HS-5 (cell line): ENCODE data around the gene PER2.
A peak's percentile ranks its signal among the peaks of the same experiment; 100 is the strongest.
"Not testable (repeated sequence)": the region's sequence is repeated elsewhere in the genome, so short reads cannot be mapped to it uniquely, and the experiment has no call there.

Source experiments
- DNase-seq: peaks from one replicate; pipeline ENCODE4 v3.0.0-alpha.2; 2012; ENCODE audit warnings: low read depth

The PER2 gene

GRCh38 chr2:238288650-238289573 is 502 bp upstream of the PER2 start:
- DNase-seq, result peak; percentile 94

- no peak for DNase-seq
Measured at GRCh38 chr2:238286987-238287736, 1.2 kb downstream of the PER2 start.

GRCh38 chr2:238286551-238286950 is 1.9 kb downstream of the PER2 start:
- no peak for DNase-seq

GRCh38 chr2:238286095-238286494 is 2.3 kb downstream of the PER2 start:
- DNase-seq, result no peak

DNA sequence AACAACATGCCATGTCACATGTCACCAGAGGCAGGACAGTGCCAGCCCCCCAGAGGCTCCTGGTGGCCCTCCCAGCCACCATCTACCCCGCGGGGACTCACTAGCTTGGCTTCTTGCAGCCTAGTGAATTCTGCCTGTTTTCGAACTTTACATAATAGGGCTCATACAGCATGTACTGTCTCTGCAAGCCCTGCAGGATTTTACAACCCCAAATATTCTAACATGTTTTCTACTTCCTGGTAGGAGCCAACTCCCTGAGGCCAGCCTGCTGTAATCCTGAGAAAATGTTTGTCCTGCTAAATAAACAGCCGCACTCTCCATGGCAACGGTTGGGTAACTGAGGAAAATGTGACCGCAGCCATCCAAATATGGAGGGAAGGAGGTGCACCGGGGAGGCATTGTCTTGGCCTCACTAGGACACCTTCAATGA is 2.7 kb downstream of the PER2 start:
- no peak for DNase-seq

DNA sequence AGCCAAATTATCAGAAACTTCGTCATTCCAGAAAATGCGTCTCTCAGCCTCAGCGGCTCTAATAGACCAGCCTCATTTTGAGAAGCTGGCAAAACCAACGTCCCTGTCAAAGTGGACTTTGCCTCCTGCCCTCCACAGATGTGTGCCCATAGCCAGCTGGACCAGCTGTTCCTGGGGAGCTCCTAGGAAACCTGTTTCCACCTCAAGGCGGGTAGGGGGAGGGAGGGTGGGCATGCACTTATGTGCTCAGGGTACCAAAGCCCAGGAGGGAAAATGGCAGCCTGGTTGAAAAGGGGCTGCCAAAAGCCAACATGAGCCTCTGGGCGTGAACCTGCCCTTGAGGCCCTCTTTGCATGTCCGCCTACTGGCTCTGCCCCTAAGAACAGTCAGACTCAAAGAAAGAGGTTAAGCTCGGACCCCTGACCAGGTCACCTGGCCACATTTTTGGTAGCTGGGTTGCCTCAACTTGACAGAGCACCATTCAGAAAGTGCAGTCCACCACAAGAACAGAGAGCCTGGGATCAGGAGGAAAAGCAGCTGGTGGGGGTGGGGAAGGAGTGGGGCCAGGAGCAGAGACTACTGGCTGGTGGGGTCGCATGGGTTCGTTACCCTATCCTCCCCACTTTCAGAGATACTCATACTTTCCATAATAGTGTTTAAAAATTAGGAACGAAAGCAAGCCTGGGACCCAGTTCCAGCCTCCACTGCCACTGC is 3.5 kb downstream of the PER2 start:
- no peak for DNase-seq

GRCh38 chr2:238282861-238283738 is 5.3 kb downstream of the PER2 start:
- no peak for DNase-seq

DNA sequence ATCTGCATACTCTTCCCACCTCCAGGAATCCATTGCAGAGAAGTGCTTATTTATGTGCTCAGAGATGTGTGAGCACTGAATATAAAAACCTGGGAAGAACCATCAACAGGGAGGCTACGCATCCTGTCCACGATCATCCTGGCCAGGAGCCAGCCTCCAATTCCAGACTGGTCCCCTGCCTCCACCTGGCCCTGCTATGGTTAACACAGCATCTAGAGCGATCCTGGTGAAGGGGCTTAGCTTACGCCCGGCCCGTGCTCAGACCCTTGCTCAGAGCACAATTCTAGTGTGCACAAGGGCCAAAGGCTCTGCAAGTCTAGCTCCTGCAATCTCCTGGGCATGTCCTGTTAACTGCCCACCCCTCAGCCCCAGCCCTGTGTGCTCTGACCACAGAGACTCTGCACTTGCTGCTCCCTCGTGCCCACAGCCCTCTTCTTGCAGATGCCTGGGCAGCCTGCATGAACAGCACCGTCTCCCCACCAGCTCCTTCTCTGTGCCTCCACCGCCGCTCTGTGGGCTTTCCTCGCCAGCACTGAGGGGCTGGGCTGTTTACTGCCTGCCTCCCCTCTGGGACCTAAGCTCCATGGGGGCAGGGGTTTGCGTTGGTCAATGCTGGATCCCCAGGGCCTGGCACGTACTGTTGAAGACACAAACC is 6.5 kb downstream of the PER2 start:
- no peak for DNase-seq

GRCh38 chr2:238280083-238280825 is 8.2 kb downstream of the PER2 start:
- no peak for DNase-seq

DNA sequence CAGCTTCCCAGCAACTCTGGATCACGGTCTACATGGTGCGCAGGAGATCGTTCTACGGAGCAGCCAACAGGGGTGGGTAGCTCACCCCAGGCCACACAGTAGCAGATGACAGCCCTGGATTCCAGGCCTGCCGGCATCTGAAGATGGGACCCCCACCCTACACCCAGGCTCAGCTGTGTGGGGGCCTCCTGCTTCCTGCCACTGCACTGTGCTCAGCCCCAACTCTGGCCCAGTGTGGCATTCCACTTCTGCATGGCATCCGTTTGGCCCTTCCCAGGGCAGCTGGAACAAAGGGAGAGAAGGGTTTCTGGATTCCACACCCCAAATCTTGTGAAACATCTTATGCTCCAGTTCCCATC is 9.1 kb downstream of the PER2 start:
- no peak for DNase-seq

GRCh38 chr2:238278626-238279323 is 9.6 kb downstream of the PER2 start:
- DNase-seq, result no peak

- DNase-seq, result no peak
Measured at GRCh38 chr2:238277695-238278094, 10.7 kb downstream of the PER2 start.

DNA sequence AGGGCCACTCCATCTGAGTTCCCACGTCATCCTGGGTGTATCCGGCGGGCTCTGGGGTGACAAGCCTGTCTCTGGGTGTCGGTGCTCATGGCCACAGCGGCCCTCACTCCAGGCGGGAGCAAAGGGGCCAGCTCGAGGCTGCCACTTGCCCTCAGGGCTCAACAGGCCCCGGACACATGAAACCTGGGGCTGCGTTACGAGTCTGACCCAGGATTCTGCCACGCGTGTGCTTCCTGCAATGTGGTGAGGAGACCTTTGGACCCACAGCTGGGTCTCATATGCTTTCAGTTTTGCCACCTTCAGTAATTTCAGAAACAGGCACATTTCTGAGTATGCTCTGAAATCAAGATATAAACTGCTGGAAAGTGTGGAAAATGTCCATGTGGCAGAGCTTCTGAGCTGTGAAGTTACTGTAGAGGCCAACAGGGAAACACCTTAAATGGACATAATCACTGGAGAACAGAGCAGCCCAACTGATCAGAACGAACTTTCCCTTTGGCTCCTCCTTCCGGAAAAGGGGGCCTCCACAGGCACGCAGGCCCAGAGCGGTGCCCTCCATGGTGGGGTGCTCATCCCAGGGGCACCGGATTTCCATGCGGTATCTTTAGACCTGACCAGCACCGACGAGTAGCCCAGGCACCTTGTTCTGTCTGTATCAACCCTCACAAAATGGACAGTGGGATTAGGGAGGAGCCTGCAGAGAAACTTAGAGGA is 14.1 kb downstream of the PER2 start:
- no peak for DNase-seq

GRCh38 chr2:238273433-238273832 is 15.0 kb downstream of the PER2 start:
- not testable (repeated sequence) for DNase-seq

GRCh38 chr2:238272156-238272555 is 16.3 kb downstream of the PER2 start:
- DNase-seq, result no peak

- DNase-seq, result not testable (repeated sequence)
Measured at GRCh38 chr2:238271686-238272085, 16.7 kb downstream of the PER2 start.

- DNase-seq, result no peak
Measured at GRCh38 chr2:238271061-238271554, 17.3 kb downstream of the PER2 start.

DNA sequence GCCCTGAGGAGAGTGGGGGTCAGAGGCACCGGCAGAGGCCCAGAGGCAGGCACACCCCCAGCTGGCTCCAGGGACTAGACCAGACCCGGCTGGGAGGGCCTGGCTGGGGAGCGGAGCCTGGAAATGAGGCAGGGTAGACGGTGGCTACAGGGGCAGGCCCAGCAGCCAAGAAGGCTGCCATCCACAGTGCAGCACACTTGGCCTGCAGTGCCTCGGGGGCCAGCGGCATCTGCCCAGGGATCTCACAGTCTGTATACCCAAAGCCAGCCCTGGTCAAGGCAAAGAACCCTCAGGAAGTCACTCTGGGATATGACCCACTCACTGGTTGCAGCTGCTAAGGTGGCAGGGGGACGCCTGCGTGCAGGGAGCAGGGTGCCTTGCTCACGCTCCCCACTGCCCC is 17.8 kb downstream of the PER2 start:
- DNase-seq, result no peak

GRCh38 chr2:238269741-238270140 is 18.7 kb downstream of the PER2 start:
- no peak for DNase-seq
